CD8-positive, alpha-beta memory T cell (primary cell): ENCODE data around the gene MGLL. TPM values are rescaled to one million over a fixed set of nuclear protein-coding genes. Genes with fewer than 3 reads are reported as not detected.
A peak's percentile ranks its signal among the peaks of the same experiment; 100 is the strongest.

Source experiments
- CTCF ChIA-PET: fragments of 350-600 bp; sonication (Branson Sonifier 250); formaldehyde crosslinking; loops from one replicate; lab custom pipeline; 2021; ENCODE audit warnings: antibody characterized with exemption; lab: Charles Lee
- POLR2A ChIA-PET: fragments of 350-600 bp; sonication (Branson Sonifier 250); formaldehyde crosslinking; loops from one replicate; lab custom pipeline; 2021; ENCODE audit warnings: antibody characterized with exemption; lab: Charles Lee
- DNase-seq, 5 donors: peaks; one replicate each; pipeline versions ENCODE4 v3.0.0 to v3.0.0-alpha.2; 2020 to 2022; ENCODE audit warnings: mixed read lengths in 1 of 5
- H3K27ac ChIP-seq: one replicate; pipeline ENCODE4 v1.7.0; 2013; ENCODE audit warnings: low read depth, mild to moderate bottlenecking, low read length, moderate library complexity
- H3K27me3 ChIP-seq: 2 replicates; pipeline ENCODE4 v1.7.0; 2013; ENCODE audit warnings: low read length, mild to moderate bottlenecking; ENCODE audit not compliant: insufficient read depth, poor library complexity, severe bottlenecking
- H3K36me3 ChIP-seq: 2 replicates; pipeline ENCODE4 v1.7.0; 2013; ENCODE audit warnings: mild to moderate bottlenecking, low read length, moderate library complexity; ENCODE audit not compliant: insufficient read depth
- H3K4me1 ChIP-seq: 2 replicates; pipeline ENCODE4 v1.7.0; 2013; ENCODE audit warnings: mild to moderate bottlenecking, low read length, moderate library complexity; ENCODE audit not compliant: insufficient read depth
- H3K4me3 ChIP-seq: 2 replicates; pipeline ENCODE4 v1.7.0; 2013; ENCODE audit warnings: mild to moderate bottlenecking, low read length
- H3K9me3 ChIP-seq: 2 replicates; pipeline ENCODE4 v1.7.0; 2013; ENCODE audit warnings: mild to moderate bottlenecking, low read length
- H3K27ac Mint-ChIP-seq, 8 donors: one replicate each; pipeline ENCODE4 v1.8.0; 2020 to 2021; ENCODE audit warnings: mixed read lengths in 8 of 8, mild to moderate bottlenecking in 6 of 8, inconsistent platforms in 3 of 8, moderate library complexity in 3 of 8
- H3K27me3 Mint-ChIP-seq, 2 donors: one replicate each; pipeline ENCODE4 v1.8.0; 2020 to 2021; ENCODE audit warnings: mixed read lengths in 2 of 2, mild to moderate bottlenecking in 1 of 2, moderate library complexity in 1 of 2
- H3K36me3 Mint-ChIP-seq, 3 donors: one replicate each; pipeline ENCODE4 v1.8.0; 2020 to 2021; ENCODE audit warnings: mixed read lengths in 3 of 3, inconsistent platforms in 1 of 3, mild to moderate bottlenecking in 1 of 3
- H3K4me1 Mint-ChIP-seq, 3 donors: one replicate each; pipeline ENCODE4 v1.8.0; 2020 to 2021; ENCODE audit warnings: mixed read lengths in 3 of 3, inconsistent platforms in 1 of 3, mild to moderate bottlenecking in 1 of 3
- H3K4me3 Mint-ChIP-seq, 7 donors: one replicate each; pipeline ENCODE4 v1.8.0; 2020 to 2021; ENCODE audit warnings: mixed read lengths in 7 of 7, mild to moderate bottlenecking in 6 of 7, moderate library complexity in 4 of 7, inconsistent platforms in 2 of 7
- H3K9me3 Mint-ChIP-seq, 5 donors: one replicate each; pipeline ENCODE4 v1.8.0; 2020 to 2022; ENCODE audit warnings: mixed read lengths in 5 of 5, mild to moderate bottlenecking in 3 of 5, moderate library complexity in 2 of 5, inconsistent platforms in 1 of 5
- polyA plus RNA-seq: library from polyadenylated mRNA; unstranded; fragments of 300-500 nt; fragmentation: Illumina TruSeq; gene quantifications from one replicate; pipeline ENCODE4 v1.2.3, GENCODE V29; 2021
- total RNA-seq, 2 experiments: library from RNA; stranded (reverse); gene quantifications; one replicate each; pipeline ENCODE4 v1.2.3, GENCODE V29; 2021

MGLL gene
- total and polyA plus RNA-seq, 3 experiments from 2014 or later: 3.0 to 5.9 (median 5.3) TPM

GRCh38 chr3:127791221-127791913, 30.9 kb downstream of the MGLL start:
- H3K27ac ChIP-seq: no peak overlapping the region
- no peaks in the 10 kb centered on the region for H3K36me3 ChIP-seq
- H3K27me3 ChIP-seq: peaks cover 4% of the 10 kb centered on the region
- H3K4me3 ChIP-seq: no peak overlapping the region
- Mint-ChIP-seq H3K27ac (no peak overlapping the region), H3K27me3 (peaks cover 6 to 10% of the 10 kb centered on the region in 2 donors), H3K4me1 (peaks cover 0 to 7% (median 4%) of the 10 kb centered on the region in 3 donors), H3K4me3 (no peak overlapping the region), H3K36me3 (no peaks in the 10 kb centered on the region), H3K9me3 (peaks cover 0 to 5% (median 0%) of the 10 kb centered on the region in 5 donors)
- no peaks in the 10 kb centered on the region for H3K9me3 ChIP-seq
- DNase-seq: no peak
- H3K4me1 ChIP-seq: no peaks in the 10 kb centered on the region
- ChIA-PET CTCF (no interaction called here), POLR2A (no interaction called here)

GRCh38 chr3:127790882-127791183, 31.5 kb downstream of the MGLL start:
- Histone ChIP-seq H3K9me3 (no peaks in the 10 kb centered on the region), H3K4me3 (no peak overlapping the region), H3K27me3 (peaks cover 4% of the 10 kb centered on the region), H3K36me3 (no peaks in the 10 kb centered on the region), H3K27ac (no peak overlapping the region), H3K4me1 (no peaks in the 10 kb centered on the region)
- CTCF ChIA-PET: no interaction called here
- DNase-seq: no peak
- Mint-ChIP-seq H3K4me3 (peak overlapping the region in 1 of 7 donors; percentile 58), H3K27ac (no peak overlapping the region), H3K4me1 (peaks cover 0 to 7% (median 4%) of the 10 kb centered on the region in 3 donors), H3K36me3 (no peaks in the 10 kb centered on the region), H3K9me3 (peaks cover 0 to 5% (median 0%) of the 10 kb centered on the region in 5 donors), H3K27me3 (peaks cover 6 to 10% of the 10 kb centered on the region in 2 donors)
- POLR2A ChIA-PET: no interaction called here

- CTCF ChIA-PET: interaction anchor here (1.0 kb wide), 1 partner anchor 8 kb away, joined by 3 read pairs; no protein-coding TSS in a partner anchor
- POLR2A ChIA-PET: no interaction called here
- no peaks in the 10 kb centered on the region for H3K36me3 Mint-ChIP-seq
- Histone ChIP-seq H3K4me1 (no peaks in the 10 kb centered on the region), H3K27ac (no peak overlapping the region), H3K9me3 (no peaks in the 10 kb centered on the region), H3K4me3 (no peak overlapping the region), H3K36me3 (no peaks in the 10 kb centered on the region), H3K27me3 (peaks cover 4% of the 10 kb centered on the region)
- peaks cover 6 to 12% of the 10 kb centered on the region in 2 donors for H3K27me3 Mint-ChIP-seq
- DNase-seq: no peak
- H3K4me3 Mint-ChIP-seq: peak overlapping the region in 1 of 7 donors; percentile 58
- H3K9me3 Mint-ChIP-seq: peaks cover 0 to 5% (median 0%) of the 10 kb centered on the region in 5 donors
- no peak overlapping the region for H3K27ac Mint-ChIP-seq
- H3K4me1 Mint-ChIP-seq: peaks cover 0 to 7% (median 4%) of the 10 kb centered on the region in 3 donors
Observed at GRCh38 chr3:127789990-127790881, 32.1 kb downstream of the MGLL start.

- Mint-ChIP-seq H3K4me3 (no peak overlapping the region), H3K9me3 (no peaks in the 10 kb centered on the region), H3K4me1 (peaks cover 0 to 7% (median 4%) of the 10 kb centered on the region in 3 donors), H3K27me3 (peaks cover 6 to 13% of the 10 kb centered on the region in 2 donors), H3K27ac (no peak overlapping the region), H3K36me3 (no peaks in the 10 kb centered on the region)
- H3K9me3 ChIP-seq: no peaks in the 10 kb centered on the region
- no peaks in the 10 kb centered on the region for H3K36me3 ChIP-seq
- no peak for DNase-seq
- ChIA-PET CTCF (no interaction called here), POLR2A (no interaction called here)
- H3K27ac ChIP-seq: no peak overlapping the region
- peaks cover 4% of the 10 kb centered on the region for H3K27me3 ChIP-seq
- no peaks in the 10 kb centered on the region for H3K4me1 ChIP-seq
- no peak overlapping the region for H3K4me3 ChIP-seq
Observed at GRCh38 chr3:127789051-127789450, 33.3 kb downstream of the MGLL start.

- POLR2A ChIA-PET: no interaction called here
- no peaks in the 10 kb centered on the region for H3K36me3 ChIP-seq
Observed at GRCh38 chr3:127788451-127788909, 33.8 kb downstream of the MGLL start.

GRCh38 chr3:127787571-127788365, 34.5 kb downstream of the MGLL start:
- ChIA-PET POLR2A (no interaction called here), CTCF (no interaction called here)
- Histone ChIP-seq H3K27ac (no peak overlapping the region), H3K27me3 (peaks cover under 1% of the 10 kb centered on the region), H3K36me3 (no peaks in the 10 kb centered on the region), H3K4me1 (no peaks in the 10 kb centered on the region), H3K9me3 (no peaks in the 10 kb centered on the region), H3K4me3 (no peak overlapping the region)
- Mint-ChIP-seq H3K27me3 (peaks cover 6% of the 10 kb centered on the region in 2 donors), H3K4me3 (no peak overlapping the region), H3K9me3 (no peaks in the 10 kb centered on the region), H3K36me3 (no peaks in the 10 kb centered on the region), H3K27ac (no peak overlapping the region), H3K4me1 (peaks cover 0 to 7% (median 4%) of the 10 kb centered on the region in 3 donors)
- DNase-seq: no peak

More at GRCh38 chr3:127788451-127788909, 33.8 kb downstream of the MGLL start:
- Histone ChIP-seq H3K4me1 (no peaks in the 10 kb centered on the region), H3K4me3 (no peak overlapping the region), H3K27ac (no peak overlapping the region), H3K27me3 (peaks cover 4% of the 10 kb centered on the region), H3K9me3 (no peaks in the 10 kb centered on the region)
- no peaks in the 10 kb centered on the region for H3K36me3 Mint-ChIP-seq
- H3K4me1 Mint-ChIP-seq: peaks cover 0 to 7% (median 4%) of the 10 kb centered on the region in 3 donors
- no peak overlapping the region for H3K4me3 Mint-ChIP-seq
- no peaks in the 10 kb centered on the region for H3K9me3 Mint-ChIP-seq
- no peak for DNase-seq
- H3K27ac Mint-ChIP-seq: no peak overlapping the region
- CTCF ChIA-PET: no interaction called here
- H3K27me3 Mint-ChIP-seq: peaks cover 6 to 8% of the 10 kb centered on the region in 2 donors

GRCh38 chr3:127787071-127787490, 35.2 kb downstream of the MGLL start:
- DNase-seq: no peak
- Histone ChIP-seq H3K9me3 (no peaks in the 10 kb centered on the region), H3K27me3 (no peaks in the 10 kb centered on the region), H3K36me3 (no peaks in the 10 kb centered on the region), H3K4me3 (no peak overlapping the region), H3K4me1 (no peaks in the 10 kb centered on the region), H3K27ac (no peak overlapping the region)
- peaks cover 6 to 8% of the 10 kb centered on the region in 2 donors for H3K27me3 Mint-ChIP-seq
- ChIA-PET POLR2A (no interaction called here), CTCF (no interaction called here)
- no peak overlapping the region for H3K4me3 Mint-ChIP-seq
- H3K9me3 Mint-ChIP-seq: no peaks in the 10 kb centered on the region
- no peak overlapping the region for H3K27ac Mint-ChIP-seq
- peaks cover 0 to 7% (median 4%) of the 10 kb centered on the region in 3 donors for H3K4me1 Mint-ChIP-seq
- H3K36me3 Mint-ChIP-seq: no peaks in the 10 kb centered on the region
